Breast epithelium (tissue), 3 donors: ENCODE data around the gene ING5.

ENCODE experiments used
- POLR2A ChIP-seq: fragments of 450-650 bp; IDR thresholded peaks from one replicate; pipeline ENCODE4 v1.6.1; 2016; ENCODE audit warnings: antibody characterized with exemption, mild to moderate bottlenecking, moderate library complexity
- TF ChIP-seq, protein P1 (sequence below), 3 donors: fragments of 450-650 bp; IDR thresholded peaks; one replicate each; pipeline ENCODE4 v1.5.1; 2016 to 2017; ENCODE audit warnings: antibody characterized with exemption in 3 of 3, mild to moderate bottlenecking in 3 of 3, moderate library complexity in 3 of 3

DNA sequence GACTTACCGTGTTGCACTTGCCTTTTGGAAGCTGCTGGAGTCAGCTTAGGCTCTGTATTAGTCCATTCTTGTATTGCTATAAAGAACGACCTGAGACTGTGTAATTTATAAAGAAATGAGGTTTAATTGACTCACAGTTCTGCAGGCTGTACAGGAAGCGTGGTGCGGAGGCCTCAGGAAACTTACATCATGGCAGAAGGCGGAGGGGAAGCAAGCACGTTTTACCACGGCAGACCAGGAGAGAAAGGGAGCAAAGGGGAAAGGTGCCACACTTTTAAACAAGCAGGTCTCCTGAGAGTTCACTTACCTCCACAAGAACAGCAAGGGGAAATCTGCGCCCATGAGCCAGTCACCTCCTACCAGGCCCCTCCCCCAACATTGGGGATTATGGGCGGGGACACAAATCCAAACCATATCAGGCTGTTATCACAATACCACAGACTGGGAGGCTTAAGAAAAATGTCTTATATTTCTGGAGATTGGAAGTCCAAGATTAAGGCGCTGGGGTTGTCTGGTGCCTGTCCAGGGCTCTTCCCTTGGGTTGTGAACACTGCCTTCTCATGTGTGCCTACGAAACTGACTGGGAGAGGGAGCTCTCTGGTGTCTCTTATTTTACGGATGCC lies 28.9 kb downstream of the ING5 start:
- TF ChIP-seq POLR2A: no peak
- TF ChIP-seq, protein P1, sequence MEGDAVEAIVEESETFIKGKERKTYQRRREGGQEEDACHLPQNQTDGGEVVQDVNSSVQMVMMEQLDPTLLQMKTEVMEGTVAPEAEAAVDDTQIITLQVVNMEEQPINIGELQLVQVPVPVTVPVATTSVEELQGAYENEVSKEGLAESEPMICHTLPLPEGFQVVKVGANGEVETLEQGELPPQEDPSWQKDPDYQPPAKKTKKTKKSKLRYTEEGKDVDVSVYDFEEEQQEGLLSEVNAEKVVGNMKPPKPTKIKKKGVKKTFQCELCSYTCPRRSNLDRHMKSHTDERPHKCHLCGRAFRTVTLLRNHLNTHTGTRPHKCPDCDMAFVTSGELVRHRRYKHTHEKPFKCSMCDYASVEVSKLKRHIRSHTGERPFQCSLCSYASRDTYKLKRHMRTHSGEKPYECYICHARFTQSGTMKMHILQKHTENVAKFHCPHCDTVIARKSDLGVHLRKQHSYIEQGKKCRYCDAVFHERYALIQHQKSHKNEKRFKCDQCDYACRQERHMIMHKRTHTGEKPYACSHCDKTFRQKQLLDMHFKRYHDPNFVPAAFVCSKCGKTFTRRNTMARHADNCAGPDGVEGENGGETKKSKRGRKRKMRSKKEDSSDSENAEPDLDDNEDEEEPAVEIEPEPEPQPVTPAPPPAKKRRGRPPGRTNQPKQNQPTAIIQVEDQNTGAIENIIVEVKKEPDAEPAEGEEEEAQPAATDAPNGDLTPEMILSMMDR (IDR thresholded peaks at IDR 0.05): no peak
